ENCODE measurements around the gene ST8SIA6.

DNA sequence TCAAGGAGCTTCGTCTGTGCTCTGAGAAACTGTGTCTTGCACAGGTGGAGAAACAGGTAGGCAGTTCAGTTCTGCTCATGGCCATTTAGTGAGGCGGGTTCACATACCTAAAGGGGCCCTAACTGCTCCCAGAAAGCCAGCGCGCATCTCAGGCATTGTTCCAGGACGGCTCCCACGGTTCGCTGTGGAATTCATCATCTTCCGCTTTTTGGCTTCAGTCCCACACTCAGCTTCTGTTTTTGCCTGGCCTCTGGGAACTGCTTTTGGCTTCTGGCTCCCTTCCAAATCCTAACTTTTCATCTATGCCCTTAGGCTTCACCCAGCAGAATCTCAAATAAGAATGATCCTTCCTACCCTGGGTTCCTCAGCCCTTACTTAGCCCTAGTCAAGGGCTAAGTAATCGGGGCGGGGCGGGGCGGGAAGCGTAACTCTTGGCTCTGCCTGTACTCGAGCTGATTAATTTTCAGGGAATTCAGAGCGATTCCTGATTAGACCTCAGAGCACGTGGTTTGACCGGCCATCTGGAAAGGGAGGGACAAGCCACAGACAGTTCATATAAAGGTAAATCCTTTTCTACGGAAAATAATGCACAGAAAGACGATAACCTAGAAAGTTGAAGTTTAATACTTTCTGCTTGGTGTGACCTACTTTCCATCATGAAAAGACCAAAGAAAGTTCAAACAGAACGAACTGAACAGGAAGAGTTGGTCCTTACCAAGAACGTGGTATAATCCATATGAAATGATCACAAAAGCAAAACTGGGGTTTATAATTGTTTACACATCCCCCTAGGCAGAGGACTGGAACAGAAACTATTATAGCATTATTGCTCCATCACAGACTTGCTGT is 105.7 kb downstream of the ST8SIA6 start:
- TF ChIP-seq, protein P1, sequence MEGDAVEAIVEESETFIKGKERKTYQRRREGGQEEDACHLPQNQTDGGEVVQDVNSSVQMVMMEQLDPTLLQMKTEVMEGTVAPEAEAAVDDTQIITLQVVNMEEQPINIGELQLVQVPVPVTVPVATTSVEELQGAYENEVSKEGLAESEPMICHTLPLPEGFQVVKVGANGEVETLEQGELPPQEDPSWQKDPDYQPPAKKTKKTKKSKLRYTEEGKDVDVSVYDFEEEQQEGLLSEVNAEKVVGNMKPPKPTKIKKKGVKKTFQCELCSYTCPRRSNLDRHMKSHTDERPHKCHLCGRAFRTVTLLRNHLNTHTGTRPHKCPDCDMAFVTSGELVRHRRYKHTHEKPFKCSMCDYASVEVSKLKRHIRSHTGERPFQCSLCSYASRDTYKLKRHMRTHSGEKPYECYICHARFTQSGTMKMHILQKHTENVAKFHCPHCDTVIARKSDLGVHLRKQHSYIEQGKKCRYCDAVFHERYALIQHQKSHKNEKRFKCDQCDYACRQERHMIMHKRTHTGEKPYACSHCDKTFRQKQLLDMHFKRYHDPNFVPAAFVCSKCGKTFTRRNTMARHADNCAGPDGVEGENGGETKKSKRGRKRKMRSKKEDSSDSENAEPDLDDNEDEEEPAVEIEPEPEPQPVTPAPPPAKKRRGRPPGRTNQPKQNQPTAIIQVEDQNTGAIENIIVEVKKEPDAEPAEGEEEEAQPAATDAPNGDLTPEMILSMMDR (conservative IDR thresholded peaks at IDR 0.05; ENCODE audit: low read length), result no peak
- TF ChIP-seq EZH2phosphoT487 (IDR thresholded peaks at IDR 0.05; ENCODE audit: borderline replicate concordance), result no peak

Data from Loucy (cell line).